Keratinocyte (primary cell): ENCODE measurements around the gene ACP7. TPM values are rescaled to one million over a fixed set of nuclear protein-coding genes. Genes with fewer than 3 reads are reported as not detected.

Experiments used
- DNase-seq: peaks from one replicate; pipeline ENCODE4 v3.0.0-alpha.2; 2011; ENCODE audit warnings: low read depth, missing footprints, low spot score
- FAIRE-seq: peaks from 2 replicates; lab custom pipeline; 2011; peaks lifted over from hg19 to GRCh38; lab: Jason Lieb, UNC
- H2AFZ ChIP-seq: 2 replicates; pipeline ENCODE4 v1.6.0; 2012; ENCODE audit warnings: low read length, control low read depth, inconsistent platforms; ENCODE audit not compliant: control insufficient read depth
- H3K27ac ChIP-seq: 2 replicates; pipeline ENCODE4 v1.5.1; 2011; ENCODE audit warnings: low read length; ENCODE audit not compliant: control insufficient read depth, insufficient read depth
- H3K27me3 ChIP-seq: 3 replicates; pipeline ENCODE4 v1.6.0; 2011; ENCODE audit warnings: low read length; ENCODE audit not compliant: control insufficient read depth, insufficient read depth; ENCODE audit errors: extremely low read depth
- H3K36me3 ChIP-seq, 2 experiments: 2 replicates in 1 of 2; 3 replicates in 1 of 2; pipeline ENCODE4 v1.5.1; 2011; ENCODE audit warnings: low read length in 2 of 2, mild to moderate bottlenecking in 1 of 2; ENCODE audit not compliant: control insufficient read depth in 2 of 2, insufficient read depth in 2 of 2; ENCODE audit errors: extremely low read depth in 1 of 2
- H3K4me1 ChIP-seq: 3 replicates; pipeline ENCODE4 v1.5.1; 2011; ENCODE audit warnings: low read length; ENCODE audit not compliant: control insufficient read depth, insufficient read depth; ENCODE audit errors: extremely low read depth
- H3K4me2 ChIP-seq: 3 replicates; pipeline ENCODE4 v1.6.0; 2011; ENCODE audit warnings: low read depth, low read length; ENCODE audit not compliant: control insufficient read depth, insufficient read depth; ENCODE audit errors: extremely low read depth
- H3K4me3 ChIP-seq, 3 experiments: fragments of 200-600 bp in 1 of 3; sonication (generic) in 1 of 3; 2 replicates in 2 of 3; 3 replicates in 1 of 3; pipeline ENCODE4 v1.5.1; 2011 to 2016; ENCODE audit warnings: low read length in 3 of 3, mild to moderate bottlenecking in 3 of 3, control low read depth in 2 of 3, inconsistent platforms in 1 of 3, low read depth in 1 of 3, mixed read lengths in 1 of 3, mixed run types in 1 of 3, moderate library complexity in 1 of 3; ENCODE audit not compliant: control insufficient read depth in 2 of 3, insufficient read depth in 2 of 3; ENCODE audit errors: extremely low read depth in 1 of 3
- H3K79me2 ChIP-seq: 2 replicates; pipeline ENCODE4 v1.6.0; 2012; ENCODE audit warnings: low read length; ENCODE audit not compliant: control insufficient read depth, insufficient read depth
- H3K9ac ChIP-seq: 3 replicates; pipeline ENCODE4 v1.6.0; 2011; ENCODE audit warnings: low read length; ENCODE audit not compliant: control insufficient read depth, insufficient read depth; ENCODE audit errors: extremely low read depth
- H3K9me1 ChIP-seq: 3 replicates; pipeline ENCODE4 v1.6.0; 2011; ENCODE audit warnings: low read length; ENCODE audit not compliant: control insufficient read depth, insufficient read depth; ENCODE audit errors: extremely low read depth
- H3K9me3 ChIP-seq: 2 replicates; pipeline ENCODE4 v1.5.1; 2012; ENCODE audit warnings: low read depth, low read length; ENCODE audit not compliant: control insufficient read depth
- H4K20me1 ChIP-seq: 3 replicates; pipeline ENCODE4 v1.6.0; 2011; ENCODE audit warnings: low read length; ENCODE audit not compliant: control insufficient read depth, insufficient read depth; ENCODE audit errors: extremely low read depth
- CTCF ChIP-seq, 3 experiments: IDR thresholded peaks in 1 of 3; conservative IDR thresholded peaks in 1 of 3; optimal IDR thresholded peaks in 1 of 3; 2 replicates in 2 of 3; 3 replicates in 1 of 3; pipeline versions ENCODE3 to v1.5.1; 2011; ENCODE audit warnings: low read length in 3 of 3, mild to moderate bottlenecking in 3 of 3, moderate library complexity in 2 of 3, control low read depth in 1 of 3, inconsistent platforms in 1 of 3; ENCODE audit not compliant: insufficient read depth in 2 of 3; ENCODE audit errors: extremely low read depth in 1 of 3
- EZH2 ChIP-seq: IDR thresholded peaks from one replicate; pipeline ENCODE4 v1.6.1; 2012; ENCODE audit warnings: inconsistent platforms, mild to moderate bottlenecking, low read length, moderate library complexity
- dilution Hi-C: fragments of 300-500 bp; cut with MboI; formaldehyde crosslinking; loops from one replicate; pipeline ENCODE4 v1.7.0; 2020; ENCODE audit warnings: low sequenced_read_pairs; ENCODE audit not compliant: extremely low pct_ligation_motif_present
- polyA plus RNA-seq, 5 experiments: library from polyadenylated mRNA; depleted of rRNA in 3 of 5; stranded (reverse) in 3 of 5; stranded (forward) in 1 of 5; unstranded in 1 of 5; fragments of >200 nt; gene quantifications; 1 replicate in 1 of 5; 2 replicates in 3 of 5; 3 replicates in 1 of 5; pipeline versions ENCODE4 v1.2.1 to v1.2.3, GENCODE V29; 2011 to 2012; ENCODE audit warnings: missing spikeins in 2 of 5, low read depth in 1 of 5, low replicate concordance in 1 of 5

The ACP7 gene
- polyA plus RNA-seq, 1 donor (not counting 4 experiments of a cell fraction or from before 2014, with no cell fraction given): 0.09 TPM

DNA sequence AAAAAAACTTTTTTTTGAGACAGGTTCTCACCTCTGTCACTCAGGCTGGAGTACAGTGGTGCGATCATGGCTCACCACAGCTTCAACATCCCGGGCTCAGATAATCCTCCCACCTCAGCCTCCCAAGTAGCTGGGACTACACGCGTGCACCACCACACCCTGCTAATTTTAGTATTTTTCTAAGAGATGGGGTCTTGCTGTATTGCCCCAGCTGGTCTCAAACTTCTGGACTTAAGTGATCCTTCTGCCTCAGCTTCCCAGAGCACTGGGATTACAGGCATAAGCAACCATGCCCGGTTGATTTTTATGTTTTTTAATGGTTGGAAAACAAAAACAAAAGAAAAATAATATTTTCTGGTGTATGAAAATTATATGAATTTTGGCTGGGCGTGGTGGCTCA is 9.2 kb upstream of the ACP7 start:
- H3K36me3 ChIP-seq: no peaks in the 10 kb centered on the region
- peaks cover 34% of the 10 kb centered on the region for H3K4me1 ChIP-seq
- H3K9me1 ChIP-seq: no peaks in the 10 kb centered on the region
- dilution Hi-C loops: no loop called here
- H3K4me3 ChIP-seq: no peak overlapping the region
- H2AFZ ChIP-seq: no peak overlapping the region
- no peaks in the 10 kb centered on the region for H3K79me2 ChIP-seq
- no peak for FAIRE-seq
- H3K27ac ChIP-seq: no peak overlapping the region
- H4K20me1 ChIP-seq: no peaks in the 10 kb centered on the region
- H3K9ac ChIP-seq: no peak overlapping the region
- no peak for DNase-seq
- TF ChIP-seq CTCF (optimal IDR thresholded peaks at IDR 0.05 in 1 of 3, IDR thresholded peaks at IDR 0.05 in 1 of 3, conservative IDR thresholded peaks at IDR 0.05 in 1 of 3; ENCODE audit: extremely low read depth in 1 of 3, insufficient read depth in 2 of 3, low read length in 3 of 3) (no peak), EZH2 (no peak)
- H3K27me3 ChIP-seq: no peaks in the 10 kb centered on the region
- H3K9me3 ChIP-seq: no peaks in the 10 kb centered on the region
- H3K4me2 ChIP-seq: no peak overlapping the region

DNA sequence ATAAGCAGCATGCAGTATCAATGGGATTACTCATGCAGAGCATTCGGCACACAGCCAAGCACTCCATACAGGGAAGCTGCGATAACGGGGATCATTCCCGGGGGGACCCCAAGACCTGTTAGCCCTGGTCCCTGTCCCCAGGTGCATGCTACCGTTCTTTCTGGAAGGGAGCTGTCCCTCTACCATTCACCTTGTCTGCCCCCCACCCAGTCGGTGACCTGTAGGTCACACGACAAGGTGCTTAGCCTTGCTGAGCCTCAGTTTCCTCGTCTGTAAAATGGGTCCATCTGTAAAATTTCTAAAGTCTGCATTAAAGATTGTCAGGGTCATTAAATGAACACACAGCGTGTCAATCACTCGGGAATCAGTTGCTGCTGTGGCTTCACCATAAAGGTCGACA is 6.8 kb upstream of the ACP7 start:
- no peaks in the 10 kb centered on the region for H3K9me1 ChIP-seq
- H3K4me1 ChIP-seq: peaks cover 26% of the 10 kb centered on the region
- H3K27me3 ChIP-seq: no peaks in the 10 kb centered on the region
- dilution Hi-C loops: no loop called here
- no peak for DNase-seq
- no peak overlapping the region for H3K4me2 ChIP-seq
- no peaks in the 10 kb centered on the region for H3K36me3 ChIP-seq
- no peak for FAIRE-seq
- H4K20me1 ChIP-seq: no peaks in the 10 kb centered on the region
- no peak overlapping the region for H3K27ac ChIP-seq
- TF ChIP-seq EZH2 (no peak), CTCF (optimal IDR thresholded peaks at IDR 0.05 in 1 of 3, IDR thresholded peaks at IDR 0.05 in 1 of 3, conservative IDR thresholded peaks at IDR 0.05 in 1 of 3; ENCODE audit: extremely low read depth in 1 of 3, insufficient read depth in 2 of 3, low read length in 3 of 3) (no peak)
- no peaks in the 10 kb centered on the region for H3K79me2 ChIP-seq
- H3K9ac ChIP-seq: no peak overlapping the region
- H3K4me3 ChIP-seq: no peak overlapping the region
- no peaks in the 10 kb centered on the region for H3K9me3 ChIP-seq
- no peak overlapping the region for H2AFZ ChIP-seq
